Measurements from ENCODE around the gene MGAT5.
A peak's percentile ranks its signal among the peaks of the same experiment; 100 is the strongest.

MGAT5 gene

DNA sequence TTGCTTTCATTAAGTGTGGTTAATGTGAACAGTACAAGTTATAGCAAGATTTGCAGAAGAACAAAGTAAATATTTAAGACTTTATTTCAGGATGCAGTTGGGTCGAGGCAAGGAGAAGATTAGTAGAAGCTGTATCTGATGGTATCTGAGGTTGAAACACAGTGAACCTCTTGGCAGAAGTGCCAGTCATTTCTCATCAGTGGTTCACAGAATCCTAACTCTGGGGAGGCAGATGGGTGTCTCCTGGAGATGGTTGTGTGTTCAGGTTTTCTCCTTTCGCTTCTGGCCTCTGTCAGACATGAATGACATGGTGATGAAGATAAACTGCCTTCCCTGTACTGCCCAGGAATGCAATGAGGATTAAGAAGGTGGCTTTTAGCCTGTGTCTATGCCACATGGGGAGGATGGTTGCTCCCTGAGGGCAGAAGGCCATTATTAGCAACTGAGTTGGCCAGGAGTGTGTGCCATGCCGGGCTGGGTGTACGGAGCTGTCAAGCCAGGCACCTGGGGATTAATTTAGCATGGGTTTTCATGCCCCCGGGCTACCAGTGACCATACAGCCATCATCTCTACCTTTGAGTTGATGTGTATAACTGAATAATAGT, 28.0 kb downstream of the MGAT5 start:
- DNase-seq, result no peak

GRCh38 chr2:134282629-134283400, 28.9 kb downstream of the MGAT5 start:
- DNase-seq, result peak; percentile 25

DNA sequence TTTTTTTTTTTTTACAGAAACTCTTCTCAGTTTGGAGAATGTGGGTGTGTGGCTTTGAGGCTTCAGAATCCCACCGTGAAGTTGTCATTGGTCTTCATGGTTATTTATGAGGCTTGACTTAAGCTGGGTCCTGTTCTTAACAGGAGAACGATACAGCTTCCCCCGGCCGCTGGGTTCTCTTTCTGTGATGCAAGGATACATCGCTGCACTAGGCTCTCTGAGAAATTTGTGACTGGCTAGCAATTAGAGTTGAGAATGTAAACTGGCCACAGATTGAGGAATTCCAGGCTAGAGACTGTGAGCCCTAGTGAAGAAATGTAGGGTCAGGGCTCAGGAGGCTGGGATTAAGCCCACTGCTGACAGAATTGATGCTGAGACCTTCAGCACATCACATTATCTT, 29.8 kb downstream of the MGAT5 start:
- DNase-seq, result no peak

DNA sequence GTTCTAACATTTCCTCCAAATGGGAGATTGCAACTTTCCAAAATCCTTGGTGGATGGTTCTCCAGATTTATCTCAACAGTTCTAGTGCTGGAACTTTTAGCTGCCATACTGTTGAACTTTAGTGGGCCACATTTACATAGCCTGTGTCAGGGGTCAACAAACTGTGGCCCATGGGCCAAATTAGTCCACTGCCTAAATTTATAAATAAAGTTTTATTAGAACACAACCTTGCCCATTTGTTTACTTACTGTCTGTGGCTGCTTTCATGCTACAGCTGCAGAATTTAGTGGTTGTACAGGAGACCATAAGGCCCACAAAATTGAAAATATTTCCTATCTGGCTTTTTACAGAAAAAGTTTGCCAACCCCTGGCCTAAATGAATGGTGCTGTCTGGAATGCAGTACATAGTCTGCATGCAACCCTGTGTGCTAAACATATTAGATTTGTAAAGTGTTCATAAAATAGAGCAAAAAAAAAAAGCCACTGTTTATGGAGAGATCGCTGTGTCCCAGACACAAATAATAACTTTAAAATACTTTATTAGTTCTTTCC, 30.3 kb downstream of the MGAT5 start:
- no peak for DNase-seq

DNA sequence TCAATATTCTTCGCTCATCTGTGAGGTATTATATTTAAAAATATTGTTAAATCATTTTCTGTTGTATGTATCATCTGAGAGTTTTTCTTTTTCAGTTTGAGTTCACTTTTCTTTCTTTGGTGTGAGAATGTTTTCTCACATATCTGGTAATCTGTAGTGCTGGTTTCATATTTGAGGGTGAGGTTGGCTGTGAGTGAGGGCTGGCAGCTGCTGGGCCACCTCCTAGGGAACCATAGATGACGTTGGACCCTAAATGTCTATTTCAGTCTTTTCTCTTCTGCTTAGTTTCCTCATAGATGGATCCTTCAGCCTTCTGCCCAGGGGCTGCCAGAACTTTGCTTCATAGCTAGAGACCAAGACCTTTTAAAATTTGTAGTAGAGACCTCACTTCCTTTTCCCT, 33.5 kb downstream of the MGAT5 start:
- no peak for DNase-seq

DNA sequence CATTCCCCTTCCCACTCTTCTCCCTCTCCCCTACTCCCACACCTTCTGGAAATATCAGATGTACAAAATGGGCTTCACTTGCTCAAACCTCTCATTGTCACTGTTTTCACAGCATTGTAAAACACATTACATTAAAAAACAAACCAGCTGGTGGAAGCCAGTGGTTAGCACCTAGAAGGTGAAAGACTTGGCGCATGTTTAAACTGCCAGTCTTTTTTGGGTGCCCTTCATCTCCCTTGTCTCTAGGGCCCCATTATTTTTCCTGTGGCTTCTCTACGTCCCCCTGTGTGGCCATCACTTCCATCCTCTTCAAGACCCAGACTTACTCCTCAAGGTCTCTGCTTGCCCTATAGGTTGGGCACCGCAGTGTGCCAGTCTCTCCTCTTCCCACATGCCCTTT, 34.9 kb downstream of the MGAT5 start:
- no peak for DNase-seq

GRCh38 chr2:134289225-134289624, 35.4 kb downstream of the MGAT5 start:
- DNase-seq, result no peak

DNA sequence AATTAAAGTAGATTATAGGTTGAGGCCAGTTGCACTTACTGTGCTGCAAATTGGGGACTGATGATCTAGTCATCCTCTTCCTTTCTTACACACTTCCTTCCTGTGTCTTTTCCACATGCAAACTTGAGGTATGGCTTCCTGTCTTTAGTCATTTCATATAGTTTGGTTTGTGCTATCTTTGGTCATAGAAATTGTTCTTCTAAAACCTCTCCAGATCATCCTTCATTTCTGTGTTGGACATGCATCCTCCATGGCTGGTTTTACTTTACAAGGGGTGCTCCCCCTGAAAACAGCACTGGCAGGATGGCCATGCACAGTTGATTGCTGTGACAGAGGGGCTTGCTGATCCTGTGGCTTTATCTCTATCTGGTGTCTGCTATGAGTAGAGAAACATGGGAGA, 36.5 kb downstream of the MGAT5 start:
- no peak for DNase-seq

GRCh38 chr2:134292514-134292913, 38.6 kb downstream of the MGAT5 start:
- no peak for DNase-seq

- no peak for DNase-seq
Measured at GRCh38 chr2:134293719-134294537, 40.1 kb downstream of the MGAT5 start.

- peak; percentile 15 for DNase-seq
Measured at GRCh38 chr2:134294598-134294997, 40.7 kb downstream of the MGAT5 start.

GRCh38 chr2:134295441-134295840, 41.6 kb downstream of the MGAT5 start:
- DNase-seq, result no peak

DNA sequence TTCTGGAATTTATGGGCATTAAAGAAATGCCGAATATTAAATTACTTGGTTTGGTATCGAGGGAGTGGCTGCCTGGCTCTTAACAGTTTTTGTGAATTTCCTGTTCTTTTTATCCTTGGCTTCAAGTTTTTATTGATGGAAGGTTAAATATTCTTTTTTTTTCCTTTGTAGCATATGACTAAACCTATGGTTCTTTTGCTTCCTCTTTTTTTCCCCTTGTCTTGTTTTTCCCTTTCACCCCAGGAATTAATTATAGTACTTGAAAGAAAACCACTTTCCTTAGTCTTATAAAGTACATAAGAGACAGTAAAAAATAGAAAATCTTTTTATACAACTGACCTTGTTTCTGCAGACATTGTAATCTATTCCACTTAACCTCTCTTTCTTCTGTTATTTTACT, 42.4 kb downstream of the MGAT5 start:
- no peak for DNase-seq

GRCh38 chr2:134299334-134299733, 45.5 kb downstream of the MGAT5 start:
- DNase-seq, result no peak

- no peak for DNase-seq
Measured at GRCh38 chr2:134300585-134300984, 46.7 kb downstream of the MGAT5 start.

- no peak for DNase-seq
Measured at GRCh38 chr2:134301099-134301927, 47.4 kb downstream of the MGAT5 start.

- DNase-seq, result no peak
Measured at GRCh38 chr2:134301928-134302260, 48.0 kb downstream of the MGAT5 start.

DNA sequence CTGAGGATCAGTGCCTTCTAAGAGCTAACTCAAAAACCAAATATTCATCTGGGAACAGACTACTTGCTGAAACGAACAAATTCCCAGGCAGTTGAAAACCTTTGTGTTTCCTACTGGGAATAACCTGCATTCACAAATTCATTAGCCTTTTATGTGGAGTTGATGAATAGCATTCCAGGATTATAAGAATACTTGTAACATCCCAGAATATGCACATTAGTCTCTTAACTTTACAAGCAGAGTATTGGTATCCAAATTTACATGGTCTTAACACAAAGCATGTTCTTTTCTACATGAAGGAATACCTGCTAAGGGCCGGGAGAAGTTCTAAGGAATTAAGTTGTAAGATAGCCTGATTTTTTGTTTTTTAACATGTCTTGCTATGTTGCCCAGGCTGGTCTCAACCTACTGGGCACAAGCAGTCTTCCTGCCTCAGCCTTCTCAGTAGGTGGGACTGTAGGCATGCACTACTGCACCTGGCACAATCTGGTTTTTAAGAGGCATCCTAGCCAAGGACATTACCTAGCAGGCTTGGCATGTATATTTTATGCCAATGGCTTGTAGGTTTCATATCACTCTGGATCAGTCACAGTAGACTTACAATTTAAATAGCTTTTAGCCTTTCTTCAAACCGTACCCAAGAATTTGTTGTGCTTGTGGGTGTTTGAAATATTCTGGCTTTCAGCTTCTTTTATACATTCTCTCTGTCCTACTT, 50.7 kb downstream of the MGAT5 start:
- DNase-seq, result no peak

GRCh38 chr2:134305109-134305491, 51.2 kb downstream of the MGAT5 start:
- DNase-seq, result no peak

GRCh38 chr2:134306521-134306920, 52.6 kb downstream of the MGAT5 start:
- DNase-seq, result no peak

GRCh38 chr2:134307334-134307733, 53.5 kb downstream of the MGAT5 start:
- no peak for DNase-seq
